ENCODE measurements around the gene PKP1.

PKP1 gene

GRCh38 chr1:201309416-201309815 lies 26.1 kb downstream of the PKP1 start:
- no peaks in the 10 kb centered on the region for H3K9me2 ChIP-seq (replicated peaks; ENCODE audit: control insufficient read depth, low read length)
- H3K4me1 ChIP-seq (ENCODE audit: control insufficient read depth, low read length), result no peaks in the 10 kb centered on the region
- H3K79me2 ChIP-seq (ENCODE audit: control insufficient read depth, low read length), result no peaks in the 10 kb centered on the region
- H3K4me2 ChIP-seq (ENCODE audit: low read length), result no peak overlapping the region
- no peaks in the 10 kb centered on the region for H3F3A ChIP-seq (ENCODE audit: control insufficient read depth, insufficient read depth)
- peak; percentile 56 for TF ChIP-seq CTCF (IDR thresholded peaks at IDR 0.05; ENCODE audit: low read depth, low read length, poor library complexity, severe bottlenecking)
- TF ChIP-seq EZH2phosphoT487 (IDR thresholded peaks at IDR 0.05; ENCODE audit: borderline replicate concordance, low read length), result no peak
- no peak overlapping the region for H3K27ac ChIP-seq (ENCODE audit: low read depth, low read length)
- no peaks in the 10 kb centered on the region for H3K9me3 ChIP-seq (ENCODE audit: control insufficient read depth, insufficient read depth, low read length)
- no peaks in the 10 kb centered on the region for H4K20me1 ChIP-seq (ENCODE audit: control insufficient read depth, insufficient read depth, low read depth, low read length)
- H3K27me3 ChIP-seq (ENCODE audit: control insufficient read depth, low read length), result peaks cover 10% of the 10 kb centered on the region
- no peaks in the 10 kb centered on the region for H3K36me3 ChIP-seq (ENCODE audit: control insufficient read depth, low read length)
- no peak overlapping the region for H3K4me3 ChIP-seq (ENCODE audit: low read length)

GRCh38 chr1:201310251-201310985 lies 27.1 kb downstream of the PKP1 start:
- no peaks in the 10 kb centered on the region for H3K9me3 ChIP-seq (ENCODE audit: control insufficient read depth, insufficient read depth, low read length)
- peaks cover 10% of the 10 kb centered on the region for H3K27me3 ChIP-seq (ENCODE audit: control insufficient read depth, low read length)
- H3K4me1 ChIP-seq (ENCODE audit: control insufficient read depth, low read length), result no peaks in the 10 kb centered on the region
- H3K79me2 ChIP-seq (ENCODE audit: control insufficient read depth, low read length), result no peaks in the 10 kb centered on the region
- H3K4me2 ChIP-seq (ENCODE audit: low read length), result no peak overlapping the region
- no peaks in the 10 kb centered on the region for H3K9me2 ChIP-seq (replicated peaks; ENCODE audit: control insufficient read depth, low read length)
- no peak overlapping the region for H3K4me3 ChIP-seq (ENCODE audit: low read length)
- no peak for TF ChIP-seq CTCF (IDR thresholded peaks at IDR 0.05; ENCODE audit: low read depth, low read length, poor library complexity, severe bottlenecking)
- no peak for TF ChIP-seq EZH2phosphoT487 (IDR thresholded peaks at IDR 0.05; ENCODE audit: borderline replicate concordance, low read length)
- H4K20me1 ChIP-seq (ENCODE audit: control insufficient read depth, insufficient read depth, low read depth, low read length), result no peaks in the 10 kb centered on the region
- no peak overlapping the region for H3K27ac ChIP-seq (ENCODE audit: low read depth, low read length)
- H3F3A ChIP-seq (ENCODE audit: control insufficient read depth, insufficient read depth), result no peaks in the 10 kb centered on the region
- H3K36me3 ChIP-seq (ENCODE audit: control insufficient read depth, low read length), result no peaks in the 10 kb centered on the region

- H3K4me1 ChIP-seq (ENCODE audit: control insufficient read depth, low read length), result no peaks in the 10 kb centered on the region
- H3K9me3 ChIP-seq (ENCODE audit: control insufficient read depth, insufficient read depth, low read length), result no peaks in the 10 kb centered on the region
- no peaks in the 10 kb centered on the region for H3F3A ChIP-seq (ENCODE audit: control insufficient read depth, insufficient read depth)
- no peak overlapping the region for H3K4me3 ChIP-seq (ENCODE audit: low read length)
- H3K36me3 ChIP-seq (ENCODE audit: control insufficient read depth, low read length), result no peaks in the 10 kb centered on the region
- TF ChIP-seq CTCF (IDR thresholded peaks at IDR 0.05; ENCODE audit: low read depth, low read length, poor library complexity, severe bottlenecking) (no peak), EZH2phosphoT487 (IDR thresholded peaks at IDR 0.05; ENCODE audit: borderline replicate concordance, low read length) (no peak)
- H3K79me2 ChIP-seq (ENCODE audit: control insufficient read depth, low read length), result no peaks in the 10 kb centered on the region
- H3K27ac ChIP-seq (ENCODE audit: low read depth, low read length), result no peak overlapping the region
- peaks cover 10% of the 10 kb centered on the region for H3K27me3 ChIP-seq (ENCODE audit: control insufficient read depth, low read length)
- no peaks in the 10 kb centered on the region for H3K9me2 ChIP-seq (replicated peaks; ENCODE audit: control insufficient read depth, low read length)
- H4K20me1 ChIP-seq (ENCODE audit: control insufficient read depth, insufficient read depth, low read depth, low read length), result no peaks in the 10 kb centered on the region
- H3K4me2 ChIP-seq (ENCODE audit: low read length), result no peak overlapping the region
Observed at GRCh38 chr1:201310986-201311355, 27.7 kb downstream of the PKP1 start.

Measured in DOHH2 (cell line).